Stimulated activated CD4-positive, alpha-beta T cell treated with anti-CD3 and anti-CD28 coated beads, Interleukin-15, amount 100 ng/mL, for 48 hours (primary cell): ENCODE data around the gene CYS1.
"Not testable (repeated sequence)": the region's sequence is repeated elsewhere in the genome, so short reads cannot be mapped to it uniquely, and the experiment has no call there.

Source experiments
- DNase-seq, 2 donors: peaks; one replicate each; pipeline ENCODE4 v3.0.0-alpha.2; 2020; ENCODE audit warnings: low read depth in 2 of 2

Gene CYS1

GRCh38 chr2:10094271-10094814 lies 14.1 kb upstream of the CYS1 start:
- no peak for DNase-seq

- not testable (repeated sequence) for DNase-seq
These were observed 11.7 kb upstream of the CYS1 start for GRCh38 chr2:10091889-10092244.

GRCh38 chr2:10091182-10091888 lies 11.1 kb upstream of the CYS1 start:
- DNase-seq, result peak in 1 of 2 donors; percentile 17

- no peak for DNase-seq
These were observed 9.5 kb upstream of the CYS1 start for GRCh38 chr2:10089565-10090190.

DNA sequence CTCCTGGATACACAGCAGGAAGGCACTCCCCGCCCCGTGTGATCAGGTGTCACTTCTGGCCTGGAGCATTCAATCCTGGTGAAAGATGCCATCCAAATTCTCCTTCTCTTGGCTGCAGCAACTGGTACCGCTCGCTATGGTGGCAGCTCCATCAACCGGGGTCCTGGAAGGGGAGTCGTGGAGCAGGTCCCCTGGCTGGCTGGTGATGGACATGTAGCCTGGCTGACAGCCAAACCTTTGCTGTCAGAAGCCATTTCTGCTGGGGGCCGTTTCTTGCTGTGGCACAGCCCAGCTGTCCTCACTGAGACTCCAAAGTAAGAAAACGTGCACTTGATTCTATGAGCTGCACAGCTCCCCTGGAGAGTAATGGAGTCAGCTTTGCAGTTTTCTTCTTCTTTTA lies 7.1 kb upstream of the CYS1 start:
- no peak for DNase-seq

GRCh38 chr2:10086950-10087349 lies 6.7 kb upstream of the CYS1 start:
- DNase-seq, result no peak

GRCh38 chr2:10085668-10086059 lies 5.5 kb upstream of the CYS1 start:
- no peak for DNase-seq

GRCh38 chr2:10085043-10085667 lies 4.9 kb upstream of the CYS1 start:
- no peak for DNase-seq

DNA sequence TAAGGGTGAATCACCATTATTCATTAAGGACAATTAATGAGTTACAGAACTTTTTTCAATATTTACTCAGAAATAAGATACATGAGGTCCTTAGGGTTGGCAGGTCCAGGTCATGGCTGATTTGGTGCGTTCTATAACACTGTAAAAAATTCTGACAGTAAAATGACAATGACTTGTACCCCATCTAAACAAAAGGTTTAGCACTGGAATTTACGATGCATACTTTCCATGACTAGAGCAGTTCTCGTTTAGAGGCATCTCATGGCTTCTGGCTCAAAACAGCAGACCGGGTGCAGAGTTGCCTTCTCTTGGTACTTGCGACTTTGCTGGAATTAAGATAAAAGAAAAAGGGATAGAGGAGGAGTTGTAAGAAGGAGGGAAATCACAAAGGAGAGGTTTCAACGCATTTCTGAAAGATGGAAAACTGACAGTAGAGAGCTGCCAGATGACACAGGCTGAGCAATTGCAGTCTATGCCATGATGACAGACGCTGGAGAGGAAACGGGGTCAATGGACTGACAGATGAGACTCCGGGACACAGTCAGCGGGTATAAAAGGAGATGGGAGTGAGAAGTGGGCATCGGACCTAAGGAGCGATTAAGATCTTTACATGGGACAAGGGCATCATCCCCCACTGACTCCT lies 4.1 kb upstream of the CYS1 start:
- no peak for DNase-seq

DNA sequence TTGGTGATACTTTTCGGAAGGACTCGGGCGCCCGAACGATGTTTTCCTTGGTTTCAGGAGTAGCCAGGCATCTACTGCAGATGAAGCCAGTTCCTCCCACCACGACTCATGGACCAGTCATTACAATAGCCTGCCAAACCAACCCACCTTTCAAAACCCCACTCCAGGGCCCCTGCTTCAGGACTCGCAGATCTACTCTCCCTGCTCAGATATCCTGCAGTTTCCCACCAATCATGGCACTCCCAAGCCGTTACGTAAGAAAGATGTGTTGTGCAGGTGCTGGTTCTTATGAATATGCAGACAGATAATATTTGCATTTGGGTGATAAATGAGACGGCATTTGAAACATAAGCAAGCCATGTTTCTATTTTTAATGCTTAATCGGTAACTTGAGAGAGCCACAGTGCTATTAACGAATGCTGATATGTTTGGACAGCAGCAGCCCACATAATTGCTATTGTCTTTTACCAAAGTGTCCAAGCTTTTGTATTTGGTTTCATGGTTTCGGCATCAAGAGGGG lies 3.5 kb upstream of the CYS1 start:
- DNase-seq, result no peak

GRCh38 chr2:10083046-10083445 lies 2.8 kb upstream of the CYS1 start:
- no peak for DNase-seq

DNA sequence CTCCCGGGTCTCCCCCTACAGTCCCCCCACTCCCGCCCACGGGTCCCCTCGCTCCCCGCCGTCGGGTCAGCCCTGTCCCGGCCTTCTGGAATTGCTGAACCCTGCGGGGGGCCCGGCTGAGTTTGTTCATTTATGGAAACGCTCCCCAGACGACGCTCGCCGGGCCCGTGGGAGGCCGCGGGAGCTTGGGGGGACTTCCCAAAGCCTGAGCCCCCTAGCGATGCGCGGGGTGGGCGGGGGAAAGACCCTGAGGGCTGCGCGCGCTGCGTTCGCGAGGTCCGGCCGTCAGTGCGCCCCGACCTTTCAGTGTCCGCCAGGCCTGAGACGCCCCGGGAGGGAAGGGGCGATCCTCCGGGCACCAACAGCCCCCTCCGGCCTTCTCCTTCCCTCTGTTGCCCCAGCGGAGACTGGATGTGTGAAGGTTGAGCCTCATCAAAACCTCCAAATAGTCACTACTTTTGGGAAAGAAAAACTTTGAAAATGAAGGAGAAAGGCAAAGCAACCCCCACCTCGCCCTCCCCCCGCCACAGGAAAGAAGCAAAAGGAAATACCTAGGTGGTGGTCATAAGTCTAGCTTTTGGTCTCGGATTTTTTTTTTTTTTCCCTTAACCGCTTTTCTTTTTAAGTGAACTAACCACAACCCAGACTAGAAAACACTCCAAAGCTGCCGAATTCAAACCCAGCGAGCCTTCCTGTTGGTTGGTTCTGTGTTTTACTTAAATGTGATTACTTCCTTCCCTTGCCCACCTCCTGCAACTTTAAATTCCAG lies 509 bp upstream of the CYS1 start:
- DNase-seq, result no peak

DNA sequence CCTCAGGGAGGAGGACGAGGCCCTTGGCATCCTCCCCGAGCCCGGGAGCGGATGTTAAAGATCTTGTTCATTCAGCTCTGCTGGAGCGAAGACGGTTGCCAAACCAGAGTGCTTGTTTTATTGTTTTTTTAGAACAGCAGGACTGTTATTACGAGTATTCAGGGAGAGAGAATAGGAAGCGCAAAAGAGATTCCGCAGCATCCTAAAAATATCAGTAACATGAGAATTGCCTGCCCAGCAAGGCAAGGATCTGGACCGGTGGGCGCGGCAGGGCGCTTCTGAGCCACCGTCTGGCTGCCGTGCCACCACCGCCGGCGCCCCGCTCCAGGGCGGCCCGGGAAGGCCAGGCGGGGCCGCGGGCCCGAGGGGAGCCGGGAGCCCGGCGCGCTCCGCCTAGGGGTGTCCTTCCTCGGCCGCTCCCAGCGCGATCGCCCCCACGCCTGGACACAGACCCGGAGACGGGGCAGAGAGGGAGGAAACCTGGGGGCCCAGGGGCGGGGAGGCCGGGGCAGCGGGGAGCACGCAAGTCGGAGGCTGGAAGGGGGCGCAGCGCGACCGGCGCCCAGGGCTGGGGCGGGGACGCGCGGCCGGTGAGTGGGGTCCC lies 843 bp downstream of the CYS1 start:
- no peak for DNase-seq

DNA sequence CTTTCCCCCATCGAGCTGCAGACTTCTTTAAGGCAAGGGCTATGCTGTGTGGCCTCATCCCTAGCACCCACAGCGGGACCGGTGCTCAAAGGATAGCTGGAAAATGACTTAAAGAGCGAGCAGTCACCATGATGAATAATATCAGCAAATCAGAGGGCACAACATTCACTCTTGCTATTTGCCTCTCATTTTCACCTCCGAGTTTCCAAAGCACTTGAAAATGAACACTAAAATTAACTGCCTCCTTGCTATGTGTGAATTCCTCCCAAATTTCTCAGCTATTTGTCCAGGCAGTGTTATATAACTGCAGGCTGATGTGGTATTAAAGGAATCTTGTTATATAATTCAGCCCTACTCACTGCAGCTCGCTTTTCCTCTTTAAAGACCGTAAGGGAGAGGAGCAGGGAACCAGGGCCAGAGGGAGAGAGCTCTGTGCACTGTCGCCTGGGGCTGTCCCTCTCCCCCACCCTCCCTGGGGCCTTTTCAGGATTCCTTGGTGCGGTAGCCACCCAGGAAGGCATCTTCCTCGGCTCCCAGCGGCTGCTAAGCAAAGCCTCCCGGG lies 1.4 kb downstream of the CYS1 start:
- DNase-seq, result no peak

GRCh38 chr2:10078001-10078400 lies 2.2 kb downstream of the CYS1 start:
- DNase-seq, result no peak

DNA sequence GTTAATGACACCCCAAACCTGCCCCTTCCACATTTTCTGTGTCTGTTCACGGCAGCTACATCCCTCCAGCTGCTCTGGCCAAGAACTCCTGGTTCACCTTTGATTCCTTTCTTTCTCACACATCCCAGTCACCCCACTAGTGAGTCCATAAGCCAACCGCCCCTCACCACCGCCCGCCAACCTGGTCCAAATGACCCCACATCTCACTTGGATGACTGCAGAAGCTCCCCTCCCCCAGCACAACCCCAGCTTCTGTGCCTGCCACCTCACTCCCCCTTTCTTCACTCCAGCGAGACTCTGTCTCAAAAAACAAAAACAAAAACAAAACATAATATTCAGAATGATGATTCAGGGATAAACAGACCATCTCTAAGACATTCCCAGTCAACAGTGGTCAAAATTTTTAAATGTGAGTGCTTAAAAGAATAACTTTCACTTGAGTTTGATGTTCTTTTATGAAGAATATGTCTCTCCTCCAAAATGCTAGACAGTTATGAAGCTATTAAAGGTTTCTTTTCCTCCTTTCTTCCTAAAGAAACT lies 3.2 kb downstream of the CYS1 start:
- DNase-seq, result no peak

- no peak for DNase-seq
These were observed 3.7 kb downstream of the CYS1 start for GRCh38 chr2:10076511-10076910.

DNA sequence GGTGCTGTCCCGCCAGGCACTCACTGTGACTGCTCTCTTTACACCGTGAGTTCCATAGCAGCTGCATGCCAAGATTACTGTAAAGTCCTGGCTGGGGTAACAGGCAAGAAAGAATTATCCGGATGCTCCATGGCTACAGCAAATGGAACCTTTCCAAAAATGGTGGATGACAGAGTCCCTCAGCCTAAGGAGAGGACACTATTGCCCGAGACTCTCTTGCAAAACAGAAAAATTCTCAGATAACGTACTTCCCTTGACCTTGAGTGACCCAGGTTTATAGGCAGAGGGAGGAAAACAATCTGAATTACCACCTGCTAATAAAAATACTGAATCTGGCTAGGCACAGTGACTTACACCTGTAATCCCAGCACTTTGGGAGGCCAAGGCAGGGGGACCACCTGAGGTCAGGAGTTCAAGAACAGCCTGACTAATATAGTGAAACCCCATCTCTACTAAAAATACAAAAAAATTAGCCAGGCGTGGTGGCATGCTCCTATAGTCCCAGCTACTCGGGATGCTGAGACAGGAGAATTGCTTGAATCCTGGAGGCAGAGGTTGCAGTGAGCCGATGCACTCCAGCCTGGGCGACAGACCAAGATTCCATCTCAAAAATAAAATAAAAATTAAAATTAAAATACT lies 4.5 kb downstream of the CYS1 start:
- DNase-seq, result no peak

- no peak for DNase-seq
These were observed 5.1 kb downstream of the CYS1 start for GRCh38 chr2:10075101-10075500.

DNA sequence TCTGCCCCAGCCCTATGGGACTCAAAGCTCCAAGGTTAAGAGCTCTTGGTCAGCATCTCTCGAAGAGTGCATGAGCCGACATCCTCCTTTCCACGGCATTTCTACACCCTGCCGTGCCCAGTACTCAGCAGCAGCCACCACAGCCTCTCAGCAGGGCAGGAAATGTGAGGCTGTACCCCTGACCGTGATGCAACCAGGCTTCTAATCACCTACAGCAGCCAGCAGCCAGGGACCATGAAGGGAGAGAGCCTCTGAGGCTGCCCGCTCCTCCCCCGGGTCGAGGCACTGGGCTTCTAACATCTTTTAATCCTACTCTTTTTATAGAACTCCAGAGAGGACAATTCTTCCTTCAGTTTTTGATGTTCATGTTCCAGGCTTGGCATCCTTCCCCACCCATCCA lies 6.5 kb downstream of the CYS1 start:
- no peak for DNase-seq
